MCF 10A (cell line): ENCODE data around the gene ZNF500. TPM values are rescaled to one million over a fixed set of nuclear protein-coding genes. Genes with fewer than 3 reads are reported as not detected.

ENCODE experiments used
- BruUV-seq: library from RNA; stranded (reverse); fragments of 400-500 nt; replicated peaks from 2 replicates; lab custom pipeline; 2021; lab: Mats Ljungman, UMichigan
- CTCF ChIA-PET: fragments of 300-600 bp; sonication (Branson Sonifier 250); formaldehyde crosslinking; extraction: SDS; loops from one replicate; lab custom pipeline; 2021; ENCODE audit warnings: antibody characterized with exemption, inconsistent platforms; lab: Yijun Ruan, JAX
- POLR2A ChIA-PET: fragments of 300-600, 350-650 bp; sonication (Branson Sonifier 250); formaldehyde crosslinking; extraction: SDS; loops from one replicate; lab custom pipeline; 2020; ENCODE audit warnings: antibody characterized with exemption, inconsistent platforms; lab: Yijun Ruan, JAX
- DNase-seq: peaks from one replicate; pipeline ENCODE4 v3.0.0-alpha.2; 2018; ENCODE audit not compliant: unreplicated experiment
- H3K27ac Mint-ChIP-seq: one replicate; pipeline ENCODE4 v1.8.0; 2022; ENCODE audit warnings: mild to moderate bottlenecking, low read depth, mixed read lengths; ENCODE audit not compliant: unreplicated experiment
- H3K27me3 Mint-ChIP-seq: one replicate; pipeline ENCODE4 v1.8.0; 2022; ENCODE audit warnings: mixed read lengths; ENCODE audit not compliant: insufficient read depth, unreplicated experiment
- H3K36me3 Mint-ChIP-seq: one replicate; pipeline ENCODE4 v1.8.0; 2022; ENCODE audit warnings: mild to moderate bottlenecking, moderate library complexity, mixed read lengths; ENCODE audit not compliant: insufficient read depth, unreplicated experiment
- H3K4me1 Mint-ChIP-seq: one replicate; pipeline ENCODE4 v1.8.0; 2022; ENCODE audit warnings: mixed read lengths; ENCODE audit not compliant: insufficient read depth, unreplicated experiment
- H3K4me3 Mint-ChIP-seq: one replicate; pipeline ENCODE4 v1.8.0; 2022; ENCODE audit warnings: mild to moderate bottlenecking, moderate library complexity, mixed read lengths; ENCODE audit not compliant: unreplicated experiment
- H3K9me3 Mint-ChIP-seq: one replicate; pipeline ENCODE4 v1.8.0; 2022; ENCODE audit warnings: mixed read lengths; ENCODE audit not compliant: unreplicated experiment
- intact Hi-C: fragments of 100-400 bp; cut with micrococcal nuclease; formaldehyde crosslinking; loops from 2 replicates; pipeline ENCODE4 v1.14.1; 2022
- total RNA-seq: library from RNA; stranded (reverse); gene quantifications from 2 replicates; pipeline ENCODE4 v1.2.3, GENCODE V29; 2022
- TF ChIP-seq, protein P1 (sequence below): fragments of 200-600 bp; IDR thresholded peaks from one replicate; pipeline ENCODE4 v1.8.0; 2022; ENCODE audit warnings: antibody characterized with exemption, mild to moderate bottlenecking; ENCODE audit not compliant: unreplicated experiment

The ZNF500 gene
- total RNA-seq, 1 experiment from 2014 or later = 13.8 TPM

- no TSS peak for BruUV-seq
- no peaks in the 10 kb centered on the region for H3K9me3 Mint-ChIP-seq
- no peaks in the 10 kb centered on the region for H3K4me1 Mint-ChIP-seq
- H3K27ac Mint-ChIP-seq = no peak overlapping the region
- CTCF ChIA-PET = interaction anchor here (0.8 kb wide), 1 partner anchor 10 kb away, joined by 3 read pairs; no protein-coding TSS in a partner anchor
- intact Hi-C loops = no loop called here
- H3K4me3 Mint-ChIP-seq = no peak overlapping the region
- no peak for DNase-seq
- no peaks in the 10 kb centered on the region for H3K27me3 Mint-ChIP-seq
- H3K36me3 Mint-ChIP-seq = peaks cover 40% of the 10 kb centered on the region
- TF ChIP-seq, protein P1, sequence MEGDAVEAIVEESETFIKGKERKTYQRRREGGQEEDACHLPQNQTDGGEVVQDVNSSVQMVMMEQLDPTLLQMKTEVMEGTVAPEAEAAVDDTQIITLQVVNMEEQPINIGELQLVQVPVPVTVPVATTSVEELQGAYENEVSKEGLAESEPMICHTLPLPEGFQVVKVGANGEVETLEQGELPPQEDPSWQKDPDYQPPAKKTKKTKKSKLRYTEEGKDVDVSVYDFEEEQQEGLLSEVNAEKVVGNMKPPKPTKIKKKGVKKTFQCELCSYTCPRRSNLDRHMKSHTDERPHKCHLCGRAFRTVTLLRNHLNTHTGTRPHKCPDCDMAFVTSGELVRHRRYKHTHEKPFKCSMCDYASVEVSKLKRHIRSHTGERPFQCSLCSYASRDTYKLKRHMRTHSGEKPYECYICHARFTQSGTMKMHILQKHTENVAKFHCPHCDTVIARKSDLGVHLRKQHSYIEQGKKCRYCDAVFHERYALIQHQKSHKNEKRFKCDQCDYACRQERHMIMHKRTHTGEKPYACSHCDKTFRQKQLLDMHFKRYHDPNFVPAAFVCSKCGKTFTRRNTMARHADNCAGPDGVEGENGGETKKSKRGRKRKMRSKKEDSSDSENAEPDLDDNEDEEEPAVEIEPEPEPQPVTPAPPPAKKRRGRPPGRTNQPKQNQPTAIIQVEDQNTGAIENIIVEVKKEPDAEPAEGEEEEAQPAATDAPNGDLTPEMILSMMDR = no peak
- POLR2A ChIA-PET = interaction anchor here (1.9 kb wide), 1 partner anchor 16 kb away, joined by 7 read pairs; the partner anchor contains the start of genes ANKS3 and DNAAF8
These were observed 16.1 kb downstream of the ZNF500 start for GRCh38 chr16:4750896-4751295.

DNA sequence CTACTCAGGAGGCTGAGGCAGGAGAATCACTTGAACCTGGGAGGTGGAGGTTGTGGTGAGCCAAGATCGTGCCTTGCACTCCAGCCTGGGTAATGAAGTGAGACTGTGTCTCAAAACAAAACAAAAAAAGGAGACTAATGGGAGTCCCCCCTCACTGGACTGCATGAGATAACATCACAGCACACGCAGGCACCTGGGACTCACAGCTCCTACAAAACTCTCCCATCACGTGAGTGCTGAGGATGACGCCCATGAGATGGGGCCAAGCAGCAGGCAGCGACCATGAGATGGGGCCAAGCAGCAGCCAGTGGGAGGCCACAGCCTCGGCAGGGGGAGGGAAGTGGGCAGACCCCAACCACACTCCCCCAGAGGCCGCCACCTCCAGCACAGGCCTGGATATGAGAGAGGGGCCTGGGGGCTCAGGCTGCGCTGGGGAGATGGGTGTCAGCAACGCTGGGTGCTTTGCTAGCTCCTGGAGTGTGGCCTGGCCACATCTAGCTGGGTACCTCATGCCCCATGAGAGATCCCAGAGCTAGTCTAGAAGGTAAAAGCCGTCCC is 17.2 kb downstream of the ZNF500 start:
- H3K4me3 Mint-ChIP-seq = no peak overlapping the region
- H3K4me1 Mint-ChIP-seq = no peaks in the 10 kb centered on the region
- no peak overlapping the region for H3K27ac Mint-ChIP-seq
- no peaks in the 10 kb centered on the region for H3K27me3 Mint-ChIP-seq
- H3K9me3 Mint-ChIP-seq = no peaks in the 10 kb centered on the region
- TF ChIP-seq, protein P1 = no peak
- BruUV-seq = no TSS peak
- intact Hi-C loops = no loop called here
- H3K36me3 Mint-ChIP-seq = peaks cover 29% of the 10 kb centered on the region
- ChIA-PET CTCF (no interaction called here), POLR2A (interaction anchor here (4.0 kb wide), 1 partner anchor 17 kb away, joined by 12 read pairs; the partner anchor contains the start of gene ZNF500)
- DNase-seq = no peak

- Mint-ChIP-seq H3K27me3 (no peaks in the 10 kb centered on the region), H3K36me3 (peaks cover 27% of the 10 kb centered on the region), H3K4me3 (no peak overlapping the region), H3K27ac (no peak overlapping the region), H3K9me3 (no peaks in the 10 kb centered on the region), H3K4me1 (no peaks in the 10 kb centered on the region)
- BruUV-seq = no TSS peak
- CTCF ChIA-PET = interaction anchor here (0.6 to 1.7 kb wide), 2 partner anchors 11 to 133 kb away, joined by 3 to 5 read pairs; no protein-coding TSS in a partner anchor
- no peak for DNase-seq
- intact Hi-C loops = no loop called here
- TF ChIP-seq, protein P1 = no peak
- POLR2A ChIA-PET = interaction anchor here (0.8 to 4.0 kb wide), 2 partner anchors 18 to 130 kb away, joined by 3 to 12 read pairs; partner anchors contain the start of gene ZNF500
These were observed 18.1 kb downstream of the ZNF500 start for GRCh38 chr16:4748682-4749411.
